ENCODE measurements around the gene STXBP5. TPM values are rescaled to one million over a fixed set of nuclear protein-coding genes. Genes with fewer than 3 reads are reported as not detected.

Gene STXBP5
- total and polyA plus RNA-seq, 4 donors: 1.9 to 8.9 (median 4.8) TPM

DNA sequence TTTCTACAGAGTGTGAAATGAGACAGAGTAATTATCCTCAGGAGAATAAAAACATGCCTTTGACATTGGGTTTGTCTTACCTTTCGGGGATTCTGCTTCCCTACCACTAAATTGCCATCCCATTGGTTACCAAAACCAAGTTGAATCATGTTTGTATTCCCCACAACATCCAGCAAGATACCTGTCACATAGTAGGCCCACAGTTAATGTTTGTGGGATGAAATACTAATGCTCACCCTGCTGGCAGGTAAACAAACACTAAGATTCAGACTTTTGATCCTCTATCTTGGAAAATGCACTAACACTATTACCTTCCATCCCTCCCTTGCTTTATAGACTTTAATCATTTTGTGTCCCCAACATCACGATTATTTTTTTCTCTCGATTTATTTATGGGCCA is 8.2 kb upstream of the STXBP5 start (continued):
- TF ChIP-seq ZBTB33 (IDR thresholded peaks at IDR 0.05) (no peak), JUND (IDR thresholded peaks at IDR 0.05) (no peak), RXRA (IDR thresholded peaks at IDR 0.05) (no peak)

- Histone ChIP-seq H3K27ac (ENCODE audit: low read depth in 1 of 2, low read length in 2 of 2) (no peak overlapping the region), H3K27me3 (ENCODE audit: control insufficient read depth in 4 of 4, insufficient read depth in 4 of 4, low read length in 3 of 4) (no peaks in the 10 kb centered on the region), H3K4me3 (ENCODE audit: low read depth in 1 of 3, low read length in 3 of 3) (no peak overlapping the region), H3K4me1 (ENCODE audit: control insufficient read depth in 4 of 4, insufficient read depth in 4 of 4, low read length in 3 of 4) (peaks cover 2 to 19% (median 11%) of the 10 kb centered on the region in 4 donors), H3K9ac (ENCODE audit: low read depth in 1 of 2, low read length in 2 of 2) (no peak overlapping the region), H3K36me3 (ENCODE audit: control insufficient read depth in 4 of 4, insufficient read depth in 3 of 4, low read depth in 1 of 4, low read length in 3 of 4) (no peaks in the 10 kb centered on the region), H3K9me3 (ENCODE audit: control insufficient read depth in 4 of 4, low read length in 3 of 4) (no peaks in the 10 kb centered on the region)
- no peak for TF ChIP-seq YY1 (IDR thresholded peaks at IDR 0.05)
- TF ChIP-seq ATF3 (IDR thresholded peaks at IDR 0.05): no peak
- TF ChIP-seq CTCF (IDR thresholded peaks at IDR 0.05; ENCODE audit: low read depth, low read length, missing input control): no peak
- no peak for TF ChIP-seq FOXA2 (IDR thresholded peaks at IDR 0.05)
- no peak for TF ChIP-seq ZBTB33 (IDR thresholded peaks at IDR 0.05)
- TF ChIP-seq HNF4A (conservative IDR thresholded peaks at IDR 0.05): no peak
- TF ChIP-seq JUND (IDR thresholded peaks at IDR 0.05): no peak
- TF ChIP-seq FOXA1 (IDR thresholded peaks at IDR 0.05): no peak
- no peak for TF ChIP-seq REST (IDR thresholded peaks at IDR 0.05)
- TF ChIP-seq TAF1 (conservative IDR thresholded peaks at IDR 0.05): no peak
- TF ChIP-seq NR2F2 (IDR thresholded peaks at IDR 0.05): no peak
- TF ChIP-seq HNF4G (IDR thresholded peaks at IDR 0.05): no peak
- TF ChIP-seq SP1 (IDR thresholded peaks at IDR 0.05): no peak
- no peak for TF ChIP-seq EGR1 (IDR thresholded peaks at IDR 0.05; ENCODE audit: low read depth in 2 of 2)
- TF ChIP-seq GABPA (IDR thresholded peaks at IDR 0.05 in 1 of 2, conservative IDR thresholded peaks at IDR 0.05 in 1 of 2): no peak
- no peak for TF ChIP-seq RAD21 (IDR thresholded peaks at IDR 0.05)
- TF ChIP-seq RXRA (IDR thresholded peaks at IDR 0.05): no peak
- TF ChIP-seq, protein P1, sequence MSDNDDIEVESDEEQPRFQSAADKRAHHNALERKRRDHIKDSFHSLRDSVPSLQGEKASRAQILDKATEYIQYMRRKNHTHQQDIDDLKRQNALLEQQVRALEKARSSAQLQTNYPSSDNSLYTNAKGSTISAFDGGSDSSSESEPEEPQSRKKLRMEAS (IDR thresholded peaks at IDR 0.05): no peak
- no peak for DNase-seq (ENCODE audit: low spot score)
- WGBS: 95% methylated on average over 1 of the region's 1 CpG
These were observed 3.5 kb upstream of the STXBP5 start for GRCh38 chr6:147200711-147201110.

All from liver (tissue), 9 donors.